ENCODE measurements around the gene SLC6A13.

Gene SLC6A13

GRCh38 chr12:230925-231671 lies 31.5 kb downstream of the SLC6A13 start:
- no peak overlapping the region for H3K4me3 Mint-ChIP-seq
- H3K27me3 Mint-ChIP-seq: peaks cover 13% of the 10 kb centered on the region
- peaks cover 8 to 15% of the 10 kb centered on the region in 2 donors for H3K9me3 Mint-ChIP-seq
- ATAC-seq (no peak), DNase-seq (no peak)
- no peaks in the 10 kb centered on the region for H3K4me1 Mint-ChIP-seq
- H3K27ac Mint-ChIP-seq: no peak overlapping the region

- H3K4me1 Mint-ChIP-seq: no peaks in the 10 kb centered on the region
Observed at GRCh38 chr12:229441-230191, 33.0 kb downstream of the SLC6A13 start.

GRCh38 chr12:228846-229200 lies 33.8 kb downstream of the SLC6A13 start:
- Mint-ChIP-seq H3K9me3 (no peaks in the 10 kb centered on the region), H3K27ac (no peak overlapping the region), H3K27me3 (peaks cover 13% of the 10 kb centered on the region), H3K4me3 (no peak overlapping the region), H3K4me1 (no peaks in the 10 kb centered on the region)
- DNase-seq (no peak), ATAC-seq (no peak)

More at GRCh38 chr12:229441-230191, 33.0 kb downstream of the SLC6A13 start:
- DNase-seq: no peak
- H3K27me3 Mint-ChIP-seq: peaks cover 13% of the 10 kb centered on the region
- no peak for ATAC-seq
- H3K27ac Mint-ChIP-seq: no peak overlapping the region
- peaks cover 0 to under 1% of the 10 kb centered on the region in 2 donors for H3K9me3 Mint-ChIP-seq
- H3K4me3 Mint-ChIP-seq: no peak overlapping the region

GRCh38 chr12:227923-228845 lies 34.5 kb downstream of the SLC6A13 start:
- ATAC-seq (no peak), DNase-seq (no peak)
- no peak overlapping the region for H3K4me3 Mint-ChIP-seq
- no peaks in the 10 kb centered on the region for H3K9me3 Mint-ChIP-seq
- H3K4me1 Mint-ChIP-seq: no peaks in the 10 kb centered on the region
- peaks cover 13% of the 10 kb centered on the region for H3K27me3 Mint-ChIP-seq
- H3K27ac Mint-ChIP-seq: no peak overlapping the region

GRCh38 chr12:227286-227915 lies 35.2 kb downstream of the SLC6A13 start:
- Mint-ChIP-seq H3K4me1 (no peaks in the 10 kb centered on the region), H3K27me3 (peaks cover 13% of the 10 kb centered on the region), H3K9me3 (no peaks in the 10 kb centered on the region), H3K27ac (peak overlapping the region in 1 of 2 donors; percentile 0), H3K4me3 (no peak overlapping the region)
- ATAC-seq (no peak), DNase-seq (no peak)

GRCh38 chr12:226401-226800 lies 36.2 kb downstream of the SLC6A13 start:
- no peak for ATAC-seq
- Mint-ChIP-seq H3K4me1 (no peaks in the 10 kb centered on the region), H3K9me3 (no peaks in the 10 kb centered on the region), H3K27me3 (peaks cover 13% of the 10 kb centered on the region), H3K27ac (no peak overlapping the region), H3K4me3 (no peak overlapping the region)
- DNase-seq: no peak

GRCh38 chr12:225012-225411 lies 37.6 kb downstream of the SLC6A13 start:
- H3K27ac Mint-ChIP-seq: no peak overlapping the region
- no peak overlapping the region for H3K4me3 Mint-ChIP-seq
- DNase-seq: no peak
- H3K9me3 Mint-ChIP-seq: no peaks in the 10 kb centered on the region
- peaks cover 19% of the 10 kb centered on the region for H3K27me3 Mint-ChIP-seq
- H3K4me1 Mint-ChIP-seq: peaks cover 3% of the 10 kb centered on the region
- ATAC-seq: no peak

GRCh38 chr12:224330-224729 lies 38.3 kb downstream of the SLC6A13 start:
- no peak overlapping the region for H3K4me3 Mint-ChIP-seq
- H3K27me3 Mint-ChIP-seq: peaks cover 12% of the 10 kb centered on the region
- peaks cover 9% of the 10 kb centered on the region for H3K4me1 Mint-ChIP-seq
- no peaks in the 10 kb centered on the region for H3K9me3 Mint-ChIP-seq
- H3K27ac Mint-ChIP-seq: no peak overlapping the region
- no peak for DNase-seq
- ATAC-seq: no peak

GRCh38 chr12:223841-224240 lies 38.8 kb downstream of the SLC6A13 start:
- Mint-ChIP-seq H3K27ac (no peak overlapping the region), H3K9me3 (no peaks in the 10 kb centered on the region), H3K27me3 (peaks cover 11% of the 10 kb centered on the region), H3K4me3 (no peak overlapping the region), H3K4me1 (peaks cover 9% of the 10 kb centered on the region)
- ATAC-seq: no peak
- DNase-seq: no peak

- H3K27ac Mint-ChIP-seq: no peak overlapping the region
- peaks cover 13% of the 10 kb centered on the region for H3K27me3 Mint-ChIP-seq
- H3K4me3 Mint-ChIP-seq: no peak overlapping the region
- no peaks in the 10 kb centered on the region for H3K9me3 Mint-ChIP-seq
- ATAC-seq: no peak
- DNase-seq: no peak
- H3K4me1 Mint-ChIP-seq: peaks cover 9% of the 10 kb centered on the region
Observed at GRCh38 chr12:221736-222135, 40.9 kb downstream of the SLC6A13 start.

GRCh38 chr12:220946-221550 lies 41.6 kb downstream of the SLC6A13 start:
- Mint-ChIP-seq H3K4me3 (no peak overlapping the region), H3K27me3 (peaks cover 13% of the 10 kb centered on the region), H3K9me3 (no peaks in the 10 kb centered on the region), H3K4me1 (peaks cover 9% of the 10 kb centered on the region), H3K27ac (no peak overlapping the region)
- ATAC-seq: no peak
- no peak for DNase-seq

GRCh38 chr12:220491-220890 lies 42.1 kb downstream of the SLC6A13 start:
- ATAC-seq (no peak), DNase-seq (no peak)
- Mint-ChIP-seq H3K9me3 (no peaks in the 10 kb centered on the region), H3K27ac (no peak overlapping the region), H3K27me3 (peaks cover 13% of the 10 kb centered on the region), H3K4me1 (peaks cover 9% of the 10 kb centered on the region), H3K4me3 (no peak overlapping the region)

- no peaks in the 10 kb centered on the region for H3K9me3 Mint-ChIP-seq
- H3K27ac Mint-ChIP-seq: no peak overlapping the region
- peaks cover 13% of the 10 kb centered on the region for H3K27me3 Mint-ChIP-seq
- ATAC-seq (peak; percentile 97), DNase-seq (peak; percentile 73 to 79)
- peak overlapping the region in 1 of 2 donors; percentile 19 for H3K4me3 Mint-ChIP-seq
- H3K4me1 Mint-ChIP-seq: peaks cover 9% of the 10 kb centered on the region
Observed at GRCh38 chr12:219891-220352, 42.7 kb downstream of the SLC6A13 start.

- DNase-seq: no peak
- Mint-ChIP-seq H3K4me1 (peaks cover 11% of the 10 kb centered on the region), H3K27me3 (peaks cover 16% of the 10 kb centered on the region), H3K27ac (peak overlapping the region in 1 of 2 donors; percentile 81), H3K4me3 (no peak overlapping the region), H3K9me3 (no peaks in the 10 kb centered on the region)
- ATAC-seq: no peak
Observed at GRCh38 chr12:218728-219590, 43.7 kb downstream of the SLC6A13 start.

All from stimulated activated naive CD8-positive, alpha-beta T cell treated with anti-CD3 and anti-CD28 coated beads, Interleukin-15, amount 100 ng/mL, for 72 hours (primary cell).